Gastroesophageal sphincter (tissue), 3 donors: Measurements from ENCODE around the gene ATP10A.

Experiments
- CTCF ChIP-seq, 4 experiments: fragments of 200-600 bp in 2 of 4; fragments of 450-650 bp in 2 of 4; sonication (generic) in 1 of 4; IDR thresholded peaks; one replicate each; pipeline ENCODE4 v1.5.1; 2017 to 2019; ENCODE audit warnings: antibody characterized with exemption in 4 of 4, mild to moderate bottlenecking in 2 of 4, moderate library complexity in 2 of 4
- POLR2A ChIP-seq, 2 donors: fragments of 450-650 bp; IDR thresholded peaks; one replicate each; pipeline ENCODE4 v1.6.1; 2017; ENCODE audit warnings: antibody characterized with exemption in 2 of 2, mild to moderate bottlenecking in 2 of 2, moderate library complexity in 1 of 2

GRCh38 chr15:25778161-25778560, 85.0 kb downstream of the ATP10A start:
- TF ChIP-seq CTCF (IDR thresholded peaks at IDR 0.05) (no peak), POLR2A (IDR thresholded peaks at IDR 0.05) (no peak)
